Sigmoid colon (tissue), 7 donors: ENCODE measurements around the gene PURA. TPM values are rescaled to one million over a fixed set of nuclear protein-coding genes. Genes with fewer than 3 reads are reported as not detected.

Experiments
- DNase-seq: peaks from one replicate; pipeline ENCODE4 v3.0.0-alpha.2; 2019
- H3K27ac ChIP-seq, 4 donors: fragments of 200-600 bp; sonication (generic); one replicate each; pipeline ENCODE4 v1.5.1; 2016 to 2019; ENCODE audit warnings: mild to moderate bottlenecking in 1 of 4
- H3K27me3 ChIP-seq, 3 donors: fragments of 200-600 bp; sonication (generic); one replicate each; pipeline ENCODE4 v1.5.1; 2019; ENCODE audit warnings: mild to moderate bottlenecking in 1 of 3
- H3K36me3 ChIP-seq, 4 donors: fragments of 200-600 bp; sonication (generic); one replicate each; pipeline ENCODE4 v1.5.1; 2016 to 2019
- H3K4me1 ChIP-seq, 4 donors: fragments of 200-600 bp; sonication (generic); one replicate each; pipeline ENCODE4 v1.5.1; 2017 to 2019
- H3K4me3 ChIP-seq, 4 donors: fragments of 200-600 bp; sonication (generic); one replicate each; pipeline ENCODE4 v1.5.1; 2017 to 2019; ENCODE audit warnings: mild to moderate bottlenecking in 2 of 4, moderate library complexity in 1 of 4
- H3K9me3 ChIP-seq, 4 donors: fragments of 200-600 bp in 3 of 4; sonication (generic) in 3 of 4; one replicate each; pipeline versions ENCODE4 v1.5.1 to v1.6.1; 2013 to 2019
- EP300 ChIP-seq, 4 donors: sonication (generic); formaldehyde crosslinking; IDR thresholded peaks; one replicate each; pipeline ENCODE4 v1.6.1; 2017; ENCODE audit warnings: antibody characterized with exemption in 4 of 4
- POLR2A ChIP-seq, 2 donors: fragments of 450-650 bp; IDR thresholded peaks; one replicate each; pipeline ENCODE4 v1.6.1; 2016; ENCODE audit warnings: antibody characterized with exemption in 2 of 2, mild to moderate bottlenecking in 2 of 2, moderate library complexity in 2 of 2
- POLR2AphosphoS5 ChIP-seq, 4 donors: sonication (generic); formaldehyde crosslinking; IDR thresholded peaks; one replicate each; pipeline ENCODE4 v1.6.1; 2017; ENCODE audit warnings: antibody characterized with exemption in 4 of 4
- WGBS, 2 donors: extraction: QIAGEN DNeasy Blood & Tissue Kit; methylation state at CpG; one replicate each; pipeline ENCODE4 v1.1.7; 2013; 5-methylcytosine and 5-hydroxymethylcytosine counted together
- intact Hi-C: fragments of 100-400 bp; cut with DNase I; formaldehyde crosslinking; loops from one replicate; pipeline ENCODE4 v1.15.1; 2023
- polyA plus RNA-seq, 3 donors: library from polyadenylated mRNA; stranded (reverse); fragments of 200-250 nt; gene quantifications; one replicate each; pipeline ENCODE4 v1.2.3, GENCODE V29; 2013
- total RNA-seq, 4 donors: library from RNA; depleted of rRNA; stranded (reverse); fragments of >200 nt; gene quantifications; one replicate each; pipeline ENCODE4 v1.1.0, GENCODE V29; 2016
- TF ChIP-seq, protein P1 (sequence below), 4 experiments: fragments of 450-650 bp in 3 of 4; fragments of 200-600 bp in 1 of 4; IDR thresholded peaks; one replicate each; pipeline ENCODE4 v1.5.1; 2016 to 2019; ENCODE audit warnings: antibody characterized with exemption in 4 of 4, mild to moderate bottlenecking in 3 of 4, moderate library complexity in 2 of 4
- donor health status: healthy with polysubstance abuse.
- donor health status: Bipolar disorder and iron deficiency.
- donor health status: healthy.

PURA gene
- total and polyA plus RNA-seq, 7 donors = 3.6 to 59.8 (median 36.4) TPM

DNA sequence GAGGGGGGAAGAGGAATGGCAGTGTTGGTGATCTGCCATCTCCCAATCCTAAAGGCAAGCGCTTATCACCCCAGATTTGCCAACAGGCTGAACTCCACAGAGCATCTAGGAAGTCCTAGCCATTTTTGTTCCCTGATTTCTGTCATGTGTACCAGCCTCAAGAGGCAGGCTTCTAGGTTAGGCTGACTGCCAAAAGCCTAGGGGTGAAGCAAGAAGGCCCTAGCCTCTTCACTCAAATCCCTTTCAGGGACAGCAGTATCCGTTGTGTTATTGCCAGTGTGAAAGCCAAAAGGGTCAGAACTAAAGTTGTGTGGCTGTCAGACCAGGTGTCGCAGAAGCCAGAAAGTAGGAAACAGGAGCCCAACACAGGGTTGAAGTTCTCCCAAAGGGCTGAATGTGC is 26.5 kb downstream of the PURA start:
- peaks cover 0 to 26% (median 15%) of the 10 kb centered on the region in 4 donors for H3K4me1 ChIP-seq
- no peak for DNase-seq
- no peaks in the 10 kb centered on the region for H3K27me3 ChIP-seq
- H3K36me3 ChIP-seq = no peaks in the 10 kb centered on the region
- WGBS, 2 donors = 93 to 96% methylated on average over 3 of the region's 3 CpGs
- intact Hi-C loops = loop anchor here (10.0 kb wide), 1 partner anchor 276 kb away; no protein-coding TSS in a partner anchor
- H3K9me3 ChIP-seq = no peaks in the 10 kb centered on the region
- no peak overlapping the region for H3K27ac ChIP-seq
- no peak overlapping the region for H3K4me3 ChIP-seq
- TF ChIP-seq POLR2AphosphoS5 (IDR thresholded peaks at IDR 0.05) (no peak), POLR2A (IDR thresholded peaks at IDR 0.05) (no peak), EP300 (IDR thresholded peaks at IDR 0.05) (no peak)
- TF ChIP-seq, protein P1, sequence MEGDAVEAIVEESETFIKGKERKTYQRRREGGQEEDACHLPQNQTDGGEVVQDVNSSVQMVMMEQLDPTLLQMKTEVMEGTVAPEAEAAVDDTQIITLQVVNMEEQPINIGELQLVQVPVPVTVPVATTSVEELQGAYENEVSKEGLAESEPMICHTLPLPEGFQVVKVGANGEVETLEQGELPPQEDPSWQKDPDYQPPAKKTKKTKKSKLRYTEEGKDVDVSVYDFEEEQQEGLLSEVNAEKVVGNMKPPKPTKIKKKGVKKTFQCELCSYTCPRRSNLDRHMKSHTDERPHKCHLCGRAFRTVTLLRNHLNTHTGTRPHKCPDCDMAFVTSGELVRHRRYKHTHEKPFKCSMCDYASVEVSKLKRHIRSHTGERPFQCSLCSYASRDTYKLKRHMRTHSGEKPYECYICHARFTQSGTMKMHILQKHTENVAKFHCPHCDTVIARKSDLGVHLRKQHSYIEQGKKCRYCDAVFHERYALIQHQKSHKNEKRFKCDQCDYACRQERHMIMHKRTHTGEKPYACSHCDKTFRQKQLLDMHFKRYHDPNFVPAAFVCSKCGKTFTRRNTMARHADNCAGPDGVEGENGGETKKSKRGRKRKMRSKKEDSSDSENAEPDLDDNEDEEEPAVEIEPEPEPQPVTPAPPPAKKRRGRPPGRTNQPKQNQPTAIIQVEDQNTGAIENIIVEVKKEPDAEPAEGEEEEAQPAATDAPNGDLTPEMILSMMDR (IDR thresholded peaks at IDR 0.05) = no peak

DNA sequence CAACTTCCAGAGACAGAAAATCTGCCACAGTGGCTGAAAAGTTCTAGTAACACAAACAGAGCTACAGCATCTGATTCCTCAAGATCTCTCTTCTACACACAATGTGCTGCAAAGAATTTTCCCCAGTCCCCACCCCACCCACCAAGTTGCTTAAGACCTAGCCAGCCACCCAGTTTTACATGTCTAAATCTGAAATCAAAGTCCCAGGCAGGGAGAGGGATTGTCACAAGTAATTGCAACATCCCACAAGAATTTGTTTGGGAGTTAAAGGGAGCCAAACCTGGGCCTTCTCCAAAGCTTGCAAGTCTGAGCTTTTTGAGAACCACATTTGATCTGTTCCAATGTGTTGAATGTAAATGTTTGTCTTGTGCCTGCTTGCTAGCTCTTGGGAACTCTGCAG is 27.3 kb downstream of the PURA start:
- TF ChIP-seq, protein P1 (IDR thresholded peaks at IDR 0.05) = no peak
- TF ChIP-seq EP300 (IDR thresholded peaks at IDR 0.05) = no peak
- no peak for TF ChIP-seq POLR2A (IDR thresholded peaks at IDR 0.05)
- no peak for TF ChIP-seq POLR2AphosphoS5 (IDR thresholded peaks at IDR 0.05)
- no peak for DNase-seq
- Histone ChIP-seq H3K27me3 (no peaks in the 10 kb centered on the region), H3K4me3 (no peak overlapping the region), H3K36me3 (no peaks in the 10 kb centered on the region), H3K4me1 (peaks cover 0 to 35% (median 23%) of the 10 kb centered on the region in 4 donors), H3K9me3 (no peaks in the 10 kb centered on the region), H3K27ac (no peak overlapping the region)
- intact Hi-C loops = loop anchor here (10.0 kb wide), 1 partner anchor 276 kb away; no protein-coding TSS in a partner anchor

DNA sequence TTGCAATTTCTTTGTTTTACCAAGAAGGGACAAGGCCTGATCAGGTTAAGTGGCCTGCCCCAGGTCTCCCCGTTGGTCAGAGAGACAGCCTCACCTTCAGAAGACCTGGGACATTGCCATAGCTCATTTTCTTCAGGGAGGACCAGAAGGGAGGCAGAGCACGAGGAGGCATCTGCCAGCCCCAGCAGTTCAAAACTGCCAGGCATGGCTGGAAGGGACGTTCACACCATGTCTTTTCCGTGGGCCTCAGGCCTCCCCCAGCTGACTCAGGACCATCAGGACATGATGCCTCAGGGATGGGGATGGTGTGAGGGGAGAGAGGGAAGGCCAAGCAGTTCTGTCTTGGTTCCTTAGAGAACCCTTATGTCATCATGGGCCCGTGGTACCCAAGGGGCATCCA is 28.3 kb downstream of the PURA start:
- Histone ChIP-seq H3K27ac (no peak overlapping the region), H3K9me3 (no peaks in the 10 kb centered on the region), H3K4me1 (peaks cover 0 to 40% (median 26%) of the 10 kb centered on the region in 4 donors), H3K36me3 (no peaks in the 10 kb centered on the region), H3K4me3 (no peak overlapping the region), H3K27me3 (no peaks in the 10 kb centered on the region)
- intact Hi-C loops = loop anchor here (10.0 kb wide), 1 partner anchor 277 kb away; no protein-coding TSS in a partner anchor
- 89 to 91% methylated on average over 5 of the region's 5 CpGs for WGBS, 2 donors
- DNase-seq = no peak
- TF ChIP-seq POLR2AphosphoS5 (IDR thresholded peaks at IDR 0.05) (no peak), EP300 (IDR thresholded peaks at IDR 0.05) (no peak), POLR2A (IDR thresholded peaks at IDR 0.05) (no peak)
- TF ChIP-seq, protein P1 (IDR thresholded peaks at IDR 0.05) = no peak

DNA sequence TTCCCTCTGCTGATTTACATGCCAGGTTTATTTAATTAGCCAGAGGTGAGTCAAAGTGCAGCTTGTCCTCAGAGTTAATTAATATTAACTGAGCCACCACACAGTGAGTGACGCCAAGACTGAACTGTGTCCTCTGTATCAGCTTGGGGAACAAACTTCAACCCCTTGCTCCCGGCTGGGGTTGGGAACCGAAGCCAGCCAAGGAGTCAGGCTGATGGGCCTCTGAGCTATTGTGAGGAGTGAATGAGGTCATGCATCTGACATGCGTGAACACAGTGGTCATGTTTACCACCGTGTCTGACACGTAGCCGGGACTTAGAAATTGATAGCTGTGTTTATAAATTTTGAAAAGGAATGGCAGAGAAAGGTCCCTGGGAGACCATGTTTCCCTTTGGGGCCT is 28.9 kb downstream of the PURA start:
- Histone ChIP-seq H3K4me3 (no peak overlapping the region), H3K4me1 (peaks cover 0 to 37% (median 26%) of the 10 kb centered on the region in 4 donors), H3K9me3 (no peaks in the 10 kb centered on the region), H3K36me3 (no peaks in the 10 kb centered on the region), H3K27ac (no peak overlapping the region), H3K27me3 (no peaks in the 10 kb centered on the region)
- intact Hi-C loops = loop anchor here (10.0 kb wide), 1 partner anchor 278 kb away; no protein-coding TSS in a partner anchor
- DNase-seq = no peak
- no peak for TF ChIP-seq POLR2AphosphoS5 (IDR thresholded peaks at IDR 0.05)
- TF ChIP-seq, protein P1 (IDR thresholded peaks at IDR 0.05) = no peak
- no peak for TF ChIP-seq EP300 (IDR thresholded peaks at IDR 0.05)
- TF ChIP-seq POLR2A (IDR thresholded peaks at IDR 0.05) = no peak
- 83 to 94% methylated on average over 7 of the region's 7 CpGs for WGBS, 2 donors
